K562 (cell line): ENCODE measurements around the gene XPO6. TPM values are rescaled to one million over a fixed set of nuclear protein-coding genes. Genes with fewer than 3 reads are reported as not detected.

Experiments used
- DDX20 ChIP-seq: fragments of 450-650 bp; IDR thresholded peaks from 2 replicates; pipeline ENCODE4 v1.6.1; 2016; ENCODE audit warnings: missing genetic modification characterization, low read depth, mild to moderate bottlenecking, missing compliant biosample characterization, moderate library complexity
- GTF2E2 ChIP-seq: fragments of 200-800 bp; sonication (Bioruptor generic); IDR thresholded peaks from 2 replicates; pipeline ENCODE4 v1.6.1; 2016; ENCODE audit warnings: missing genetic modification characterization, missing compliant biosample characterization
- ILF3 ChIP-seq: fragments of 450-650 bp; IDR thresholded peaks from 2 replicates; pipeline ENCODE4 v1.6.1; 2018; ENCODE audit warnings: antibody characterized with exemption, mild to moderate bottlenecking, moderate library complexity, borderline replicate concordance
- NFXL1 ChIP-seq: fragments of 450-650 bp; formaldehyde crosslinking; IDR thresholded peaks from 2 replicates; pipeline ENCODE4 v1.4.0; 2021; ENCODE audit warnings: mild to moderate bottlenecking
- TRIM24 ChIP-seq, 2 experiments: fragments of 450-650 bp; IDR thresholded peaks; 2 replicates each; pipeline ENCODE4 v1.6.1; 2016
- ZBTB17 ChIP-seq: fragments of 450-650 bp; formaldehyde crosslinking; IDR thresholded peaks from 2 replicates; pipeline ENCODE4 v1.4.0; 2020; ENCODE audit warnings: mild to moderate bottlenecking
- ZNF695 ChIP-seq: fragments of 450-650 bp; formaldehyde crosslinking; IDR thresholded peaks from 2 replicates; pipeline ENCODE4 v1.4.0; 2020; ENCODE audit warnings: mild to moderate bottlenecking, moderate library complexity
- polyA plus RNA-seq, 8 experiments: library from polyadenylated mRNA; depleted of rRNA in 4 of 8; stranded (reverse) in 5 of 8; unstranded in 3 of 8; fragments of >200 nt; fragmentation: Nextera tagmentation in 2 of 8; fragmentation: Illumina TruSeq in 1 of 8; extraction: Ambion mirVana in 2 of 8; extraction: Trizol in 1 of 8; gene quantifications; 2 replicates each; pipeline versions ENCODE4 v1.2.1 to v1.2.3, GENCODE V29; 2011 to 2014; ENCODE audit warnings: inconsistent platforms in 1 of 8, missing spikeins in 1 of 8
- total RNA-seq, 7 experiments: library from RNA; depleted of rRNA in 6 of 7; stranded (reverse); fragments of >200 nt in 6 of 7; fragmentation: Illumina TruSeq in 2 of 7; extraction: Trizol in 2 of 7; gene quantifications; 2 replicates each; pipeline versions ENCODE4 v1.2.1 to v1.2.3, GENCODE V29; 2011 to 2021; ENCODE audit warnings: low replicate concordance in 1 of 7
- TF ChIP-seq, protein P1 (sequence below): sonication (generic); formaldehyde crosslinking; IDR thresholded peaks from 2 replicates; pipeline ENCODE4 v1.8.0; 2022; ENCODE audit warnings: mild to moderate bottlenecking, missing genetic modification reagents

Gene XPO6
- total and polyA plus RNA-seq, 9 of the 15 experiments (the other 6 are each of a cell fraction or from before 2014, with no cell fraction given), result 11.2 to 196 (median 119) TPM

DNA sequence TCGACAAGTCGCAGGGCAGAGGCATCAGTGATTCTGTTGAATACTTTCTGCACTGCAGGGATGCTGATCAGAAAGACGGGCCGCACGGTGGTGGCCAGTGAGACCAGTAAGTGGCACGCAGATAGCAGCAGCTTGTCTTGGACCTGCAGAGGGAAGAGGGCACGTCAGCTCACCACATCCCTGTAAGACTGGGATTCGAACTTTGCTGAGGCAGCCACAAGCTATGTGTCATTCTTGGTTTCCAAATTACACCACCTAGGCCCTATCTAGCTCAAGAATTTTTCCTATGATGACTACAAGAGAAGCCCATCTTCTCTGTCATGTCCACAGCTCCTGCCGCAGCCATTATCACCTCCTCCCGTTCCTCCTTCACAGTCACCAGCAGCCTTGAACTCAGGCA is 98.9 kb downstream of the XPO6 start (continued):
- TF ChIP-seq, protein P1, sequence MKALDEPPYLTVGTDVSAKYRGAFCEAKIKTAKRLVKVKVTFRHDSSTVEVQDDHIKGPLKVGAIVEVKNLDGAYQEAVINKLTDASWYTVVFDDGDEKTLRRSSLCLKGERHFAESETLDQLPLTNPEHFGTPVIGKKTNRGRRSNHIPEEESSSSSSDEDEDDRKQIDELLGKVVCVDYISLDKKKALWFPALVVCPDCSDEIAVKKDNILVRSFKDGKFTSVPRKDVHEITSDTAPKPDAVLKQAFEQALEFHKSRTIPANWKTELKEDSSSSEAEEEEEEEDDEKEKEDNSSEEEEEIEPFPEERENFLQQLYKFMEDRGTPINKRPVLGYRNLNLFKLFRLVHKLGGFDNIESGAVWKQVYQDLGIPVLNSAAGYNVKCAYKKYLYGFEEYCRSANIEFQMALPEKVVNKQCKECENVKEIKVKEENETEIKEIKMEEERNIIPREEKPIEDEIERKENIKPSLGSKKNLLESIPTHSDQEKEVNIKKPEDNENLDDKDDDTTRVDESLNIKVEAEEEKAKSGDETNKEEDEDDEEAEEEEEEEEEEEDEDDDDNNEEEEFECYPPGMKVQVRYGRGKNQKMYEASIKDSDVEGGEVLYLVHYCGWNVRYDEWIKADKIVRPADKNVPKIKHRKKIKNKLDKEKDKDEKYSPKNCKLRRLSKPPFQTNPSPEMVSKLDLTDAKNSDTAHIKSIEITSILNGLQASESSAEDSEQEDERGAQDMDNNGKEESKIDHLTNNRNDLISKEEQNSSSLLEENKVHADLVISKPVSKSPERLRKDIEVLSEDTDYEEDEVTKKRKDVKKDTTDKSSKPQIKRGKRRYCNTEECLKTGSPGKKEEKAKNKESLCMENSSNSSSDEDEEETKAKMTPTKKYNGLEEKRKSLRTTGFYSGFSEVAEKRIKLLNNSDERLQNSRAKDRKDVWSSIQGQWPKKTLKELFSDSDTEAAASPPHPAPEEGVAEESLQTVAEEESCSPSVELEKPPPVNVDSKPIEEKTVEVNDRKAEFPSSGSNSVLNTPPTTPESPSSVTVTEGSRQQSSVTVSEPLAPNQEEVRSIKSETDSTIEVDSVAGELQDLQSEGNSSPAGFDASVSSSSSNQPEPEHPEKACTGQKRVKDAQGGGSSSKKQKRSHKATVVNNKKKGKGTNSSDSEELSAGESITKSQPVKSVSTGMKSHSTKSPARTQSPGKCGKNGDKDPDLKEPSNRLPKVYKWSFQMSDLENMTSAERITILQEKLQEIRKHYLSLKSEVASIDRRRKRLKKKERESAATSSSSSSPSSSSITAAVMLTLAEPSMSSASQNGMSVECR (CRISPR knock-in tag), result no peak
- TF ChIP-seq GTF2E2 (tag) (no peak), DDX20 (tag) (no peak), NFXL1 (no peak), ZNF695 (CRISPR knock-in tag) (no peak), ZBTB17 (CRISPR knock-in tag) (no peak), TRIM24 (IDR thresholded peaks at IDR 0.05) (no peak), ILF3 (no peak)
